GM18868 (cell line): ENCODE data around the gene PSMD13.

Experiments
- ATAC-seq: cut with Tn5 transposase; IDR thresholded peaks from one replicate; pipeline ENCODE4 v1.9.1; 2021; ENCODE audit warnings: mild to moderate bottlenecking, moderate library complexity; ENCODE audit not compliant: unreplicated experiment

The PSMD13 gene

GRCh38 chr11:270451-271318 lies 33.9 kb downstream of the PSMD13 start:
- ATAC-seq: no peak

GRCh38 chr11:271319-271715 lies 34.5 kb downstream of the PSMD13 start:
- ATAC-seq: no peak

GRCh38 chr11:272195-272930 lies 35.6 kb downstream of the PSMD13 start:
- no peak for ATAC-seq

- ATAC-seq: no peak
These were observed 36.1 kb downstream of the PSMD13 start for GRCh38 chr11:272931-273198.

GRCh38 chr11:276219-276618 lies 39.4 kb downstream of the PSMD13 start:
- no peak for ATAC-seq

GRCh38 chr11:278001-278951 lies 41.5 kb downstream of the PSMD13 start, which contains the start of gene NLRP6:
NLRP6 (plus strand) TSS chr11:278407; CDS start chr11:278570, 163 bp downstream.
- ATAC-seq: no peak

GRCh38 chr11:279040-279965 lies 42.5 kb downstream of the PSMD13 start:
- ATAC-seq: no peak

- ATAC-seq: no peak
These were observed 43.4 kb downstream of the PSMD13 start for GRCh38 chr11:279966-280705.

GRCh38 chr11:280706-281485 lies 44.1 kb downstream of the PSMD13 start:
- no peak for ATAC-seq

GRCh38 chr11:281486-282161 lies 44.8 kb downstream of the PSMD13 start:
- no peak for ATAC-seq

GRCh38 chr11:282171-282570 lies 45.4 kb downstream of the PSMD13 start:
- ATAC-seq: no peak

- ATAC-seq: no peak
These were observed 46.0 kb downstream of the PSMD13 start for GRCh38 chr11:282630-283360.

GRCh38 chr11:283405-284104 lies 46.8 kb downstream of the PSMD13 start:
- ATAC-seq: no peak

GRCh38 chr11:284105-285020 lies 47.6 kb downstream of the PSMD13 start:
- ATAC-seq: no peak

GRCh38 chr11:285021-285893 lies 48.5 kb downstream of the PSMD13 start:
- ATAC-seq: no peak
